ENCODE measurements around the gene TOX2.

- TF ChIP-seq POLR2A (IDR thresholded peaks at IDR 0.05), result no peak
- TF ChIP-seq CTCF (IDR thresholded peaks at IDR 0.05 in 8 of 11, conservative IDR thresholded peaks at IDR 0.05 in 3 of 11), result no peak
These were observed 173.1 kb downstream of the TOX2 start for GRCh38 chr20:44087857-44088120.
